GM21423 (cell line): Measurements from ENCODE around the gene TREML4.
"Not testable (repeated sequence)": the region's sequence is repeated elsewhere in the genome, so short reads cannot be mapped to it uniquely, and the experiment has no call there.

Experiments used
- ATAC-seq: cut with Tn5 transposase; IDR thresholded peaks from one replicate; pipeline ENCODE4 v1.9.1; 2021; ENCODE audit warnings: mild to moderate bottlenecking, moderate library complexity; ENCODE audit not compliant: unreplicated experiment

The TREML4 gene

DNA sequence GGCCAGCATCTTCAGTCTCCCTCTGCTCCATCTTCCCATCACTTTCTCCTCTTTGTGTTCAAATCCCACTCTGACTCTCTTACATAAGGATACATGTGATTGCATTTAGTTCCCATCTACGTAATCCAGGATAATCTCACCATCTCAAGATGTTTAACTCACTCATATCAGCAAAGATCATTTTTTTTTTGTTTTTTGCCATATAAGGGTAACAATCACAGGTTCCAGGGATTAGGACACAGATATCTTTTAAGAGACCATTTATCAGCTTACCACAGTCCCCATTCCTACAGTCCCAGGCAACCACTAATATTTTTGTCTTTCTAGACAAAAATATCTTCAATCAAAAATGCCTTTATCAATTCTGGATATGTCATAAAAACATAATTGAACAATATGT lies 24.0 kb upstream of the TREML4 start:
- ATAC-seq, result no peak

DNA sequence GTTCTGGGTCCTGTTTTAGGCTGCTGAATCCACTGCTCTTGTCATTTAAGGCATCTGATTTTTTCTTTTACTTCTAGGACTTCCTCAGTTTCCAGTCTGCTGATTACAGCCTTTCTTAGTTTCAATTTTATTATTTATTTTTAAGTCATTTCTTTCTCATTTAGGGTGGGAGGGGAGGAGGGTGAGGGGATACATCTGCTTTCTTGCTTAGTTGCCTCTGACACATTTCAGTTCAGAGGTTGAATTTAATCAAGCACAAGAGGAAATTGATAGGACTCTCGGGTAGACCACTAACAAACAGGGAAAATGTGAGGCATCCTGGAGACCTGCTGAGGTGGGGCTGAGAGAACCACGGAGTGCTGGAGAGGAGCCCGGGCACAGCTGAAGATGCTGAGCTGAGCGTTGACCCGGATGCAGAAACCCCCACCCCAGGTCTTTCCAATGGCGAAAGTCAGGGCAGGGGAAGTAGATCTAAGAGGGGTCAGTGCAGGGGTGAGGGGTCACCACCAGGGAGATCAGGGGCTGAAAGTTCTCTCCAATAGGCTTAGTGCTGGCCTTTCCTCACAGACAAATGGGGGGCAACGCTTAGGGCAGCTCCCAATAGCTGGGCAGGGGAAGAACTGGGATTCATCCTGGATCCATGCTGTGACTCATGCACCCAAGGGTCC lies 19.6 kb upstream of the TREML4 start:
- no peak for ATAC-seq

GRCh38 chr6:41209547-41210320 lies 18.4 kb upstream of the TREML4 start:
- no peak for ATAC-seq

GRCh38 chr6:41214559-41215238 lies 13.4 kb upstream of the TREML4 start:
- ATAC-seq, result no peak

GRCh38 chr6:41215777-41216176 lies 12.4 kb upstream of the TREML4 start:
- no peak for ATAC-seq

DNA sequence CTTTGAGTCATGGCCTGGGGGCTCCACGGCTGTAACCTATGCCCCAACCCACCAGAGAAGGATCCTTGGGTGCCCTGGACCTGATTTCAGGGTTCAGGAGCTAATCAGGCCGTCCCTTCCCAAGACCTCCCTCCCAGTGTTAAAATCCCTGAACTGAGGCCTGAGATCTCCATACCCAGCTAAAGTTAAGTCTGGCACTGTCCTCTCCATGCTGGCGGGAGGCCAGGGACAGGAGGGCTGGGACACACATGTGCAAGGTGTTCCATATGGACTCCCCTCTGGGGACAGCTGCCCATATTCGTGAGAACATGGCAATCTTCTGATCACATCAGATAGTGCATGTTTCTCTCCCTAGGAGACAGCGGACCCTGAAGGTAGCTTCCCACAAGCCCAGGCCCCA lies 11.5 kb upstream of the TREML4 start:
- no peak for ATAC-seq

GRCh38 chr6:41222045-41222444 lies 6.1 kb upstream of the TREML4 start:
- no peak for ATAC-seq

GRCh38 chr6:41222513-41222912 lies 5.6 kb upstream of the TREML4 start:
- ATAC-seq, result no peak

GRCh38 chr6:41224800-41225199 lies 3.3 kb upstream of the TREML4 start:
- ATAC-seq, result no peak

DNA sequence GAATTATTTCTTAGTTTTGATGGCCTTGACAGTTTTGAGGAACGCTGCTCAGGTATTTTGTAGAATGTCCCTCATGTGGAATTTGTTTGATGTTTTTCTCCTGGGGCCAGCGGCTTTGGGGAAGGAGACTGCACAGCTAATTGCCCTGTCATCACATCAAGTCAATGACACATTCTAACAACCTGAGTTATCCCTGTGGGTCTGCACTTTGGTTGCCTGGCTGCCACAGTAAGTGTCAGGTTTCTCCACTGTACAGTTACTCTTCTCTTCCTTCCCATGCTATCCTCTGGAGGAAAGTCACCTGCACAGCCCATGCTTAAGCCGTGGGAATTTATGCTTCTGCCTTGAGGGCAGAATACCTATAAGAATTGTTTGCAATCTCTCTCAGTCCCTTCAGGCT lies 1.4 kb upstream of the TREML4 start:
- ATAC-seq, result no peak

DNA sequence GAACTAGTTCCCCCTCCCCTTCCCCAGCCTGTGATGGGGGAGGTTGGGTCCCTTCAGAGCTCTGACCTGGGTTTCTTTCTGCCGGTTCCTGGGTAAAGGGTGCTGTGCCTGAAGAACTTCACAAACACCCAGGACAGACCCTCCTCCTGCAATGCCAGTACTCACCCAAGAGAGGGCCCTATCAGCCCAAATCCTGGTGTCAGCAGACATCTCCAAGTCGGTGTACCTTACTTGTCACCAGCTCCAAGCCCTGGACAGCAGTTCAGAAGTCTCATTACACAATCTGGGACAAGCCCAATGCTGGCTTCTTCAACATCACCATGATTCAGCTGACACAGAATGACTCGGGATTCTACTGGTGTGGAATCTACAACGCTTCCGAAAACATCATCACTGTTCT lies 467 bp downstream of the TREML4 start:
- no peak for ATAC-seq

DNA sequence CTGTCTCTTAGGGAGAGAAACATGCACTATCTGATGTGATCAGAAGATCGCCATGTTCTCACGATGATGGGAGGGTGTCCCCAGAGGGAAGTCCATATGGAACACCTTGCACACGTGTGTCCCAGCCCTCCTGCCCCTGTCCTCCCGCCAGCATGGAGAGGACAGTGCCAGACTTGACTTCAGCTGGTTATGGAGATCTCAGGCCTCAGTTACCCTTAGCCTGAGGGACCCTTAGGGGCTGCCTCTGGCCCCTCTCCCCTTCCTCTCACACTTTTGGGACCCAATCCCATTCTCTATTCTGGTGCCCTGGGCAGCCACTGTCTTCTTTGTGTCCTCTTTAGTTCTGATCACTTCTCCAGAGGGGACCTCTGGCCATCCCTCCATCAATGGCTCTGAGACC lies 1.6 kb downstream of the TREML4 start:
- no peak for ATAC-seq

DNA sequence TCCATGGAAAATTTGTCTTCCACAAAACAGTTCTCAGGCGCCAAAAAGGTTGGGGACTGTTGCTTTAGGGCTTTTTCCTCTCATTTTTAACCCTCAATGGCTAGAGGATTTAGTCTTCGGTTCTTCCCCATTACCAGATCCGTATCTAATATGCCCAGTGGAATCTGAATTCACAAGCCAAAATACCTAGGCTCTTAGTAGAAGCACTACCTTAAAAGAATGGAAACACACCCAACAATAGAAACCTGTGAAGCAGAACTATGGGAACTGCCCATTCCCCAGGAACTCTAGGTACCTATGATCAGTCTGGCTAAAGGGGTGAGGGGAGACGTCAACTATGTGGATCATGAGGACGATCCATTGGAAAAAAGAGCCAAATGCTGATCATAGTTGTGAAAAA lies 3.1 kb downstream of the TREML4 start:
- no peak for ATAC-seq

DNA sequence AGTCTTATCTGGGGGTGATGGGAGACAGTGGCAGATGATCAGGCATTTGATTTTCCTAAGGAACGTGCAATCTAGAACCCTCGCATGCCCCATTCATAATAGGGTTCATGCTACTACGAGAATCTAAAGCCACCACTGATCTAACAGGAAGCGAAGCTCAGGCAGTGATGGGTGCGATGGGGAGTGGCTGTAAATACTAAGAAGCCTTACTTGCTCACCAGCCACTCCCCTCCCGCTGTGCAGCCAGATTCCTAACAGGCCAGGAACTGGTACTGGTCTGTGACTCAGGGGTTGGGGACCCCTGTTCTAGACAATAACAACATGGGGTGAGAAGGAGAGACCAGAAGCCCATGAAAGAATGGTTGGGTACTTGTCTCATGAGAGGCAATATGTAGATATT lies 4.5 kb downstream of the TREML4 start:
- ATAC-seq, result no peak

DNA sequence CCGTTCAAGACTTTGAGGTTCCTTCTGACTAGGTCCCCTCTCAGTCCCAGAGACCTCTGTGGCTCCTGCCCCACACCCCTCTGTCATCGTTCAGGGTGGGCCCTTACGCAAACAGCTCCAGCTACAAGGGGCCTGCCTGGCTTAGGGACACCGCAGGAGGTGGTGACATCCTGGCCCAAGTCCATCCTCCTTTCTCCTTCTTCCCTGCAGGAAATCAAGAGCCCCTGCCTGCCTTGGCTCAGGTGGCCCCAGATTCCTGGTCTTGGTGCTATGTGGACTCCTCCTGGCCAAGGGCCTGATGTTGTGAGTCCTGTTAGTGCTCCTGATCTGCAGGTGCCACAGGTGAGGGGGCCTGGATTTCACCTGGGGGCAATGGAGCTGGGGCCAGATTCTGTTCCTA lies 8.1 kb downstream of the TREML4 start:
- ATAC-seq, result no peak

DNA sequence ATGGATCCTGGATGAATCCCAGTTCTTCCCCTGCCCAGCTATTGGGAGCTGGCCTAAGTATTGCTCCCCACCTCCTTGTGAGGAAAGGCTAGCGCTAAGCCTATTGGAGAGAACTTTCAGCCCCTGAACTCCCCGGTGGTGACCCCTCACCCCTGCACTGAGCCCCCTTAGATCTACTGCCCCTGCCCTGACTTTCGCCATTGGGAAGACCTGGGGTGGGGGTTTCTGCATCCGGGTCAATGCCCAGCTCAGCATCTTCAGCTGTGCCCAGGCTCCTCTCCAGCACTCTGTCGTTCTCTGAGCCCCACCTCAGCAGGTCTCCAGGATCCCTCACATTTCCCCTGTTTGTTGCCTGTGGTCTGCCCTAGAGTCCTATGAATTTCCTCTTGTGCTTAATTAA lies 9.0 kb downstream of the TREML4 start:
- ATAC-seq, result no peak

DNA sequence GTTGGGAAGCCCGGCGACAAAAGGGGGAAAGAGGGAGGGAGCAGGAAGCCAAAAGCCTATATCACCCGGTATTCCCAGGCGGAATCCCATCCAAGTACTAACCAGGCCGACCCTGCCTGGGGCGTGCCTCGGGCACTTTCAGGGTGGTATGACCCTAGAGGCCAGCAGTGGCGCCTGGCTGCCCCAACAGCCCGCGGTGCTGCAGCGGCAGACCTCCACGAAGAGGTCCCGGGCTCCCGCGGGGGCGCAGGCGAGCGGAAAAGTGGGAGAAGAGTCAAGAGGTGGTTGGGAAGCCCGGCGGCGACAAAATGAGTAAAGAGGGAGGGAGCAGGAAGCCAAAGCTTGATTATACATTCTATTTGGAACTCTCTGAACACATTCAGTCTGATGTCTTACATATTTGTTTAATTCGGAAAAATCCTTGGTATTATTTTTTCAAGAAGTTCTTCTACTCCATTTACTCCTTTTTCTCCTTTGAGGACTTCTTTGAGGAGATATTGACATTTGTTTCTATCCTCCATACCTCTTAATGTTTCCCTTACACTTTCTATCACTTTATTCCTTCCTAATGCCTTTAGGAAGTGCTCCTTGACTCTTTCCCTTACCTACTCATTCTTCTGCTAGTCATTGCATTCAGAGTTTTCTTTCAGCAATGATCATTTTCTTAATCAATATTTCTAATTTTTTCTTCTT lies 11.5 kb downstream of the TREML4 start:
- ATAC-seq, result no peak

DNA sequence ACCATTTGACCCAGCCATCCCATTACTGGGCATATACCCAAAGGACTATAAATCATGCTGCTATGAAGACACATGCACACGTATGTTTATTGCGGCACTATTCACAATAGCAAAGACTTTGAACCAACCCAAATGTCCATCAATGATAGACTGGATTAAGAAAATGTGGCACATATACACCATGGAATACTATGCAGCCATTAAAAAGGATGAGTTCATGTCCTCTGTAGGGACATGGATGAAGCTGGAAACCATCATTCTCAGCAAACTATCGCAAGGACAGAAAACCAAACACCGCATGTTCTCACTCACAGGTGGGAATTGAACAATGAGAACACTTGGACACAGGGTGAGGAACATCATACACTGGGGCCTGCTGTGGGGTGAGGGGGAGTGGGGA lies 18.4 kb downstream of the TREML4 start:
- ATAC-seq, result not testable (repeated sequence)

GRCh38 chr6:41247288-41247865 lies 19.2 kb downstream of the TREML4 start:
- no peak for ATAC-seq

DNA sequence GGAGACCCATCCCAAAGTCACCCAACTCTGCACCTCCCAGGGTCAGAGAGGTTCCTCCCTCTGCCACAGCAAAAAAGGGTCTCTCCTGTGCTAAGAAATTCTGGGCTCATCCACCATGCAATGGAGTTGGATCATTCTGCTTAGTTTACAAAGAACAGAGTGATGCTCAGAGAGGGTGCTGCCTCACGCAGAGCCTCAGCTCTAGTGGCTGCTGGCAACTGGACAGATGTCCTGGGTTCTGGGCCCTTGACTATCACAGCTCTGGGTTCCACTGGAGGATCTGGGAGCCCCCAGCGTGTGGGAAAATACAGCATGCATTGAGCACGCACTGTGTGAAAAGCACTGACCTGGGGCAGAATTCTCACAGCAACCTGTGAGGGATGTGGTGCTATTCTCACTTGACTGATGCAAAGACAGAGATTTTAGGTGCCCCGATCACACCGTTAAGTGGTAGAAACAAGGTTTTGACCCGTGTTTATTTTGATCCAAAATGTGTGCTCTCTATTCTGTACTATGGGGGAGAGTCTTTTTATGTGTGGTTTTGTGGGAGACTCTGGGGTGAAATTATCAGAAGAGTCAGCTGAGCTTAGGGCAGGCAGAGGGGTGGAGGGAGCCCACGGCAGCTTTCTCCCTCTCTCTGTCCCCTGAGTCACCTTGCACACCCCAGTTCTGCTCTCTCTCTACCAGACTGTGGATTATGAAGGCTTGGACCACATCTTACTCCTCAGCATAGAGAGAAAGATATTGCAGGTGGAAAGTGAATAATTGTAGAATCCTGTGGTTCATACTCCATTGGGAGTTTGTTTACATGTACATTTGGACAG lies 19.9 kb downstream of the TREML4 start:
- no peak for ATAC-seq
